Breast epithelium (tissue), 3 donors: Measurements from ENCODE around the gene SNX24.

ENCODE experiments used
- CTCF ChIP-seq, 3 donors: fragments of 450-650 bp; IDR thresholded peaks; one replicate each; pipeline ENCODE4 v1.5.1; 2016 to 2017; ENCODE audit warnings: antibody characterized with exemption in 3 of 3, mild to moderate bottlenecking in 3 of 3, moderate library complexity in 3 of 3
- POLR2A ChIP-seq: fragments of 450-650 bp; IDR thresholded peaks from one replicate; pipeline ENCODE4 v1.6.1; 2016; ENCODE audit warnings: antibody characterized with exemption, mild to moderate bottlenecking, moderate library complexity
- POLR2AphosphoS5 ChIP-seq, 3 donors: sonication (generic); formaldehyde crosslinking; IDR thresholded peaks; one replicate each; pipeline ENCODE4 v1.6.1; 2017; ENCODE audit warnings: antibody characterized with exemption in 3 of 3

- no peak for TF ChIP-seq CTCF (IDR thresholded peaks at IDR 0.05)
- TF ChIP-seq POLR2A: no peak
- no peak for TF ChIP-seq POLR2AphosphoS5 (IDR thresholded peaks at IDR 0.05)
These were observed 79.4 kb downstream of the SNX24 start for GRCh38 chr5:122924719-122925395.
